K562 (cell line): ENCODE results near the gene INHBC.

Experiments used
- BRF1 ChIP-seq: IDR thresholded peaks from 3 replicates; pipeline ENCODE4 v1.6.1; 2011; ENCODE audit warnings: borderline replicate concordance, mild to moderate bottlenecking; ENCODE audit not compliant: insufficient read length; ENCODE audit errors: extremely low read depth
- ETS2 ChIP-seq: IDR thresholded peaks from 2 replicates; pipeline ENCODE4 v1.6.1; 2016; ENCODE audit warnings: borderline replicate concordance, missing genetic modification characterization, mild to moderate bottlenecking, moderate library complexity, missing compliant biosample characterization; ENCODE audit not compliant: poor library complexity, severe bottlenecking
- KDM1A ChIP-seq, 2 experiments: fragments of 450-650 bp; IDR thresholded peaks; 2 replicates each; pipeline ENCODE4 v1.6.1; 2016; ENCODE audit warnings: mild to moderate bottlenecking in 2 of 2
- NR2F6 ChIP-seq: fragments of 450-650 bp; formaldehyde crosslinking; IDR thresholded peaks from 2 replicates; pipeline ENCODE4 v1.4.0; 2020; ENCODE audit warnings: mild to moderate bottlenecking
- POLR2A ChIP-seq: fragments of 450-650 bp; conservative IDR thresholded peaks from 2 replicates; pipeline ENCODE4 v1.6.1; 2016
- RAD21 ChIP-seq, 2 experiments: fragments of 250-450 bp in 1 of 2; fragments of 450-650 bp in 1 of 2; sonication (Bioruptor Pico) in 1 of 2; formaldehyde crosslinking in 1 of 2; IDR thresholded peaks in 1 of 2; conservative IDR thresholded peaks in 1 of 2; 2 replicates each; pipeline versions ENCODE4 v1.4.0 to v1.8.0; 2020 to 2022; ENCODE audit warnings: mild to moderate bottlenecking in 2 of 2, moderate library complexity in 1 of 2
- RFX5 ChIP-seq: IDR thresholded peaks from 2 replicates; pipeline ENCODE4 v1.6.1; 2011; ENCODE audit warnings: low read depth, mild to moderate bottlenecking, improper control_type of control experiment, low read length
- RNF2 ChIP-seq: sonication (generic); IDR thresholded peaks from 2 replicates; pipeline ENCODE4 v1.6.1; 2016
- SRSF1 ChIP-seq: fragments of 200-400 bp; formaldehyde crosslinking; IDR thresholded peaks from 2 replicates; pipeline ENCODE4 v1.6.1; 2017; ENCODE audit warnings: mild to moderate bottlenecking, low read depth, low read length, moderate library complexity
- ZNF384 ChIP-seq: IDR thresholded peaks from 2 replicates; pipeline ENCODE4 v1.6.1; 2012; ENCODE audit warnings: low read depth, low read length, improper control_type of control experiment
- TF ChIP-seq, protein P1 (sequence below): fragments of 450-650 bp; formaldehyde crosslinking; IDR thresholded peaks from 2 replicates; pipeline ENCODE4 v1.4.0; 2022; ENCODE audit warnings: missing genetic modification characterization
- TF ChIP-seq, protein P2 (sequence below), 3 experiments: IDR thresholded peaks in 2 of 3; conservative IDR thresholded peaks in 1 of 3; 2 replicates each; pipeline ENCODE4 v1.5.1; 2011 to 2012; ENCODE audit warnings: low read length in 3 of 3, mild to moderate bottlenecking in 3 of 3, control low read depth in 2 of 3, improper control_type of control experiment in 1 of 3, inconsistent platforms in 1 of 3, low read depth in 1 of 3, mixed read lengths in 1 of 3, moderate library complexity in 1 of 3; ENCODE audit not compliant: insufficient read depth in 2 of 3

DNA sequence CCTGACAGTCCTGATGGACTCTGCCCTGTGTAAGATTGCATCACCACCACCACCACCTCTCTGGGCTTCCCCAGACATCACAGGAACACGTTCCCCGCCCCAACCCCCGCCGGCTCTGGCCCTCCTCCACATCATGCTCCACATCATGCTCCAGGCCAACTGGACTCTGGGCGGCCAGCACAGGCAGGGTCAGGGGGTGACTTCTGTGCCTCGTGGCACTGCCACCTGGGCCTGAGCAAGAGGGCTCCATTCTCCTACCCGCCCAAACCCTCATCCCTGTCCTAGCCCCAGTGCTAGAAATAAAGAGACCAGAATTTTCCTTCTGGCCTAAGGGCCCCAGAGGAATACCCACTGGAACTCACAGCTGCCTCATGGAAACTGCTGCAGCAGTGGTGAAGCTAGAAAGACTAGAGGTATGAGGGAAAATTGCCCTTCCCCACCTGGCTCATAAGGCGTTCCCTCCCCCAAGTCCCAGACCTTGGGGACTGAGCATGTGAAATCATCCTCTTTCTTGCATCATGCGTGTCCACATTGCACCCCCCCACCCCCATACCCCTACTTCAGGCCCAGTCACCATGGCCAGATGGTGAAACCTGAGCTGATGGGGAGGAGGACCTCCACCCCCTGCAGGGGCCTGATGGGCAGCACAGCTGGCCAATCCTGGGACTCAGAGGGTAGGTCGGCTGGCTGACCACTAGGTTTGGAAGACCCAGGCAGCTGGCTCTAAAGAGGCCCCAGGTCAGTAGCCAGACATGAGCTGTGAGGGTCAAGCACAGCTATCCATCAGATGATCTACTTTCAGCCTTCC is 20.2 kb downstream of the INHBC start, which contains the start of gene INHBE:
- TF ChIP-seq, protein P1, sequence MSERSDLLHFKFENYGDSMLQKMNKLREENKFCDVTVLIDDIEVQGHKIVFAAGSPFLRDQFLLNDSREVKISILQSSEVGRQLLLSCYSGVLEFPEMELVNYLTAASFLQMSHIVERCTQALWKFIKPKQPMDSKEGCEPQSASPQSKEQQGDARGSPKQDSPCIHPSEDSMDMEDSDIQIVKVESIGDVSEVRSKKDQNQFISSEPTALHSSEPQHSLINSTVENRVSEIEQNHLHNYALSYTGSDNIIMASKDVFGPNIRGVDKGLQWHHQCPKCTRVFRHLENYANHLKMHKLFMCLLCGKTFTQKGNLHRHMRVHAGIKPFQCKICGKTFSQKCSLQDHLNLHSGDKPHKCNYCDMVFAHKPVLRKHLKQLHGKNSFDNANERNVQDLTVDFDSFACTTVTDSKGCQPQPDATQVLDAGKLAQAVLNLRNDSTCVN (CRISPR knock-in tag) = no peak
- TF ChIP-seq ZNF384 = no peak
- peak; percentile 83 for TF ChIP-seq RNF2
- no peak for TF ChIP-seq SRSF1
- 0 out of 2 replicates have a peak, but pooled peaks have one; percentile 58 for TF ChIP-seq POLR2A
- TF ChIP-seq KDM1A (IDR thresholded peaks at IDR 0.05) = no peak
- TF ChIP-seq RAD21 (CRISPR knock-in tag; conservative IDR thresholded peaks at IDR 0.05 in 1 of 2, IDR thresholded peaks at IDR 0.05 in 1 of 2) = peak in 1 of 2 experiments; percentile 4; a peak in 1 of 4 replicates
- TF ChIP-seq, protein P2, sequence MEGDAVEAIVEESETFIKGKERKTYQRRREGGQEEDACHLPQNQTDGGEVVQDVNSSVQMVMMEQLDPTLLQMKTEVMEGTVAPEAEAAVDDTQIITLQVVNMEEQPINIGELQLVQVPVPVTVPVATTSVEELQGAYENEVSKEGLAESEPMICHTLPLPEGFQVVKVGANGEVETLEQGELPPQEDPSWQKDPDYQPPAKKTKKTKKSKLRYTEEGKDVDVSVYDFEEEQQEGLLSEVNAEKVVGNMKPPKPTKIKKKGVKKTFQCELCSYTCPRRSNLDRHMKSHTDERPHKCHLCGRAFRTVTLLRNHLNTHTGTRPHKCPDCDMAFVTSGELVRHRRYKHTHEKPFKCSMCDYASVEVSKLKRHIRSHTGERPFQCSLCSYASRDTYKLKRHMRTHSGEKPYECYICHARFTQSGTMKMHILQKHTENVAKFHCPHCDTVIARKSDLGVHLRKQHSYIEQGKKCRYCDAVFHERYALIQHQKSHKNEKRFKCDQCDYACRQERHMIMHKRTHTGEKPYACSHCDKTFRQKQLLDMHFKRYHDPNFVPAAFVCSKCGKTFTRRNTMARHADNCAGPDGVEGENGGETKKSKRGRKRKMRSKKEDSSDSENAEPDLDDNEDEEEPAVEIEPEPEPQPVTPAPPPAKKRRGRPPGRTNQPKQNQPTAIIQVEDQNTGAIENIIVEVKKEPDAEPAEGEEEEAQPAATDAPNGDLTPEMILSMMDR (IDR thresholded peaks at IDR 0.05 in 2 of 3, conservative IDR thresholded peaks at IDR 0.05 in 1 of 3; ENCODE audit: insufficient read depth in 2 of 3, low read depth in 1 of 3, low read length in 3 of 3) = no peak; a peak in 1 of 6 replicates
- TF ChIP-seq NR2F6 = 0 out of 2 replicates have a peak, but pooled peaks have one; percentile 55
- TF ChIP-seq RFX5 = no peak
- no peak for TF ChIP-seq ETS2 (tag)
- TF ChIP-seq BRF1 = no peak
